ENCODE measurements around the gene LRRC23. TPM values are rescaled to one million over a fixed set of nuclear protein-coding genes. Genes with fewer than 3 reads are reported as not detected.

The LRRC23 gene
- total and polyA plus RNA-seq, 2 donors (not counting 1 experiment from before 2014, with no cell fraction given), result 5.6 to 9.6 TPM

DNA sequence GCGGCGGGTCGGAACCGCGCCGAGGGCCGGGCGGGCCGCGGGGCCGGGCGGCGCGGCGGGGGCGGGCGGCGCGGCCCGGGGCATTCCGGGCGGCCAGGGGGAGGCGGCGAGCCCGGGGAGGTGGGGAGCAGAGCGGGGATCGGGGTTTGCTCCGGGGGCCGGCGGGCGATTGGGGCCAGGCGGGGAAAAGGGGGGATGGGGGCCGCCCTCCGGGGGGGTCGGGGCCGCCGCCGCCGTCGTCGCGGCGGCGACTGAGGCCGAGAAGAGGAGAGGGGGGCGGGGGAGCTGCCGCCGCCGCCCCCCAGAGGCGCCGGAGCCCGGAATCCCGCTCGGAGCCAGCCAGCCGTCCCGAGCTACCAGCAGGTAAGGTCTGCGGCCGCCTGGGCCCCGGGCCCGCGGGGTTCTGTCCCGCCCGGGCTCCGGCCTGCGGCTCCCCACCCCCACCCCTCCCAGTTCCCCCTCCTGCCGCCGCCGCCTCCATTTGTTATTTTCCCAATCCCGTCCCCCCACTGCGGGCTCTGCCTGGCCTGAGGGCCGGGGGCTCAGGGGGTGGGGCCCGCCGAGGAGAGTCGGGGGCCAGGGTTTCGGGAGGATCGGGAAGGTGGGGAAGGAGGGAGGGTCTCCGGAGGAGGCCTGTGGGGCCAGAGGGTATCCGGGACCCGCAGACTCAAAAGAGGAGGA is 23.5 kb downstream of the LRRC23 start:
- Histone ChIP-seq H3K4me2 (ENCODE audit: extremely low read depth, insufficient read depth, low read length) (peak overlapping the region; percentile 97), H2AFZ (ENCODE audit: low read length) (no peak overlapping the region), H3K9me3 (ENCODE audit: control insufficient read depth, insufficient read depth, low read depth, low read length) (no peaks in the 10 kb centered on the region), H4K20me1 (ENCODE audit: control insufficient read depth, extremely low read depth, insufficient read depth, low read length) (no peaks in the 10 kb centered on the region), H3K27ac (ENCODE audit: insufficient read depth, low read length) (peak overlapping the region; percentile 54), H3K79me2 (ENCODE audit: control insufficient read depth, insufficient read depth, low read length) (peaks cover 52% of the 10 kb centered on the region), H3K4me1 (ENCODE audit: control insufficient read depth, extremely low read depth, insufficient read depth, low read length) (peaks cover 32% of the 10 kb centered on the region), H3K4me3 (replicated peaks in 1 of 4; ENCODE audit: control extremely low read depth in 1 of 4, insufficient read depth in 1 of 4, low read depth in 3 of 4, low read length in 4 of 4) (peak overlapping the region; percentile 70 to 95 (median 88)), H3K36me3 (ENCODE audit: control insufficient read depth, insufficient read depth, low read length) (no peaks in the 10 kb centered on the region), H3K27me3 (ENCODE audit: control insufficient read depth, insufficient read depth, low read length) (no peaks in the 10 kb centered on the region), H3K9ac (ENCODE audit: insufficient read depth, low read length) (peak overlapping the region; percentile 71)
- no peak for DNase-seq (ENCODE audit: low read depth in 2 of 2)
- TF ChIP-seq EZH2 (IDR thresholded peaks at IDR 0.05; ENCODE audit: low read length, missing control alignments), result no peak
- TF ChIP-seq, protein P1, sequence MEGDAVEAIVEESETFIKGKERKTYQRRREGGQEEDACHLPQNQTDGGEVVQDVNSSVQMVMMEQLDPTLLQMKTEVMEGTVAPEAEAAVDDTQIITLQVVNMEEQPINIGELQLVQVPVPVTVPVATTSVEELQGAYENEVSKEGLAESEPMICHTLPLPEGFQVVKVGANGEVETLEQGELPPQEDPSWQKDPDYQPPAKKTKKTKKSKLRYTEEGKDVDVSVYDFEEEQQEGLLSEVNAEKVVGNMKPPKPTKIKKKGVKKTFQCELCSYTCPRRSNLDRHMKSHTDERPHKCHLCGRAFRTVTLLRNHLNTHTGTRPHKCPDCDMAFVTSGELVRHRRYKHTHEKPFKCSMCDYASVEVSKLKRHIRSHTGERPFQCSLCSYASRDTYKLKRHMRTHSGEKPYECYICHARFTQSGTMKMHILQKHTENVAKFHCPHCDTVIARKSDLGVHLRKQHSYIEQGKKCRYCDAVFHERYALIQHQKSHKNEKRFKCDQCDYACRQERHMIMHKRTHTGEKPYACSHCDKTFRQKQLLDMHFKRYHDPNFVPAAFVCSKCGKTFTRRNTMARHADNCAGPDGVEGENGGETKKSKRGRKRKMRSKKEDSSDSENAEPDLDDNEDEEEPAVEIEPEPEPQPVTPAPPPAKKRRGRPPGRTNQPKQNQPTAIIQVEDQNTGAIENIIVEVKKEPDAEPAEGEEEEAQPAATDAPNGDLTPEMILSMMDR (conservative IDR thresholded peaks at IDR 0.05 in 1 of 2, IDR thresholded peaks at IDR 0.05 in 1 of 2; ENCODE audit: low read depth in 1 of 2, low read length in 2 of 2), result no peak

DNA sequence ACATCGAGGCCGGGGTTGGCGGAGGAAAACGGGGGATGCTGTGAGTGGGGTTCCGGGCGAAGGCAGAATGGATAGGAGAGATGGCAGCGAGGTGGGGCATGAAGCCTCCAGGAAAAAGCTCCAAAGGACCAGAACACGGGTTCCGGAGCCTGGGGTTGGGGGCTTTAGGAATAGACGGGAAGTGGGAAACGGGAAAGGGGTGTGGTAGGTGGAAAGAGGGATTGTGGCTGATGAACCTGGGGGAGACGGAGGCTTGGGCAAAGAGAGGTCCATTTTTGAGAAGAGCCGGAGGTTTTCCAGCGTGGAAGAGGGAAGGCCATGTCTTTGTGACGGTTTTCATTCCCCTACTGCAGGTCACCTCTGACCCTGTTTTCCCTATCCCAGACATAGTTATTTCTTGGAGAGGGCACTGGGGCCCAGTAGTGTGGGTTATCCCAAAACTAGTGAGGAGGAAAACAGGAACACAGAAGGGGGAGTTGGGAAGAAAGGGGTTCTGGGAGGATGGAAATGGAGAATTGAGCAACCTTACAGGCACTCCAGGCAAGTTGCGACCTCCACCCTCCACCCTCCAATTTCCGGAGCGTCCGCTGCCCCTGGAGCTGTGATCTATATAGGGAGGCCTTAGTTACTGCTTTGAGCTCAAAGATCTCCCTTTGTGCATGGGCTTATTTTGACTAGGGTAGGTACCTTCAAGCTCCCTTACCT is 24.2 kb downstream of the LRRC23 start:
- Histone ChIP-seq H3K27ac (ENCODE audit: insufficient read depth, low read length) (peak overlapping the region; percentile 54), H3K9me3 (ENCODE audit: control insufficient read depth, insufficient read depth, low read depth, low read length) (no peaks in the 10 kb centered on the region), H3K36me3 (ENCODE audit: control insufficient read depth, insufficient read depth, low read length) (no peaks in the 10 kb centered on the region), H4K20me1 (ENCODE audit: control insufficient read depth, extremely low read depth, insufficient read depth, low read length) (no peaks in the 10 kb centered on the region), H3K4me2 (ENCODE audit: extremely low read depth, insufficient read depth, low read length) (peak overlapping the region; percentile 97), H3K27me3 (ENCODE audit: control insufficient read depth, insufficient read depth, low read length) (no peaks in the 10 kb centered on the region), H3K4me3 (replicated peaks in 1 of 4; ENCODE audit: control extremely low read depth in 1 of 4, insufficient read depth in 1 of 4, low read depth in 3 of 4, low read length in 4 of 4) (peak overlapping the region; percentile 70 to 95 (median 88)), H3K9ac (ENCODE audit: insufficient read depth, low read length) (peak overlapping the region; percentile 71), H3K79me2 (ENCODE audit: control insufficient read depth, insufficient read depth, low read length) (peaks cover 58% of the 10 kb centered on the region), H3K4me1 (ENCODE audit: control insufficient read depth, extremely low read depth, insufficient read depth, low read length) (peaks cover 34% of the 10 kb centered on the region), H2AFZ (ENCODE audit: low read length) (no peak overlapping the region)
- DNase-seq (ENCODE audit: low read depth in 2 of 2), result no peak
- no peak for TF ChIP-seq EZH2 (IDR thresholded peaks at IDR 0.05; ENCODE audit: low read length, missing control alignments)
- TF ChIP-seq, protein P1 (conservative IDR thresholded peaks at IDR 0.05 in 1 of 2, IDR thresholded peaks at IDR 0.05 in 1 of 2; ENCODE audit: low read depth in 1 of 2, low read length in 2 of 2), result no peak

All from fibroblast of lung (primary cell).